GM18502 (cell line): ENCODE results near the gene MYO1E.
A peak's percentile ranks its signal among the peaks of the same experiment; 100 is the strongest.
"Not testable (repeated sequence)": the region's sequence is repeated elsewhere in the genome, so short reads cannot be mapped to it uniquely, and the experiment has no call there.

Source experiments
- ATAC-seq: cut with Tn5 transposase; IDR thresholded peaks from one replicate; pipeline ENCODE4 v1.9.1; 2021; ENCODE audit warnings: mild to moderate bottlenecking; ENCODE audit not compliant: unreplicated experiment, poor library complexity

The MYO1E gene

DNA sequence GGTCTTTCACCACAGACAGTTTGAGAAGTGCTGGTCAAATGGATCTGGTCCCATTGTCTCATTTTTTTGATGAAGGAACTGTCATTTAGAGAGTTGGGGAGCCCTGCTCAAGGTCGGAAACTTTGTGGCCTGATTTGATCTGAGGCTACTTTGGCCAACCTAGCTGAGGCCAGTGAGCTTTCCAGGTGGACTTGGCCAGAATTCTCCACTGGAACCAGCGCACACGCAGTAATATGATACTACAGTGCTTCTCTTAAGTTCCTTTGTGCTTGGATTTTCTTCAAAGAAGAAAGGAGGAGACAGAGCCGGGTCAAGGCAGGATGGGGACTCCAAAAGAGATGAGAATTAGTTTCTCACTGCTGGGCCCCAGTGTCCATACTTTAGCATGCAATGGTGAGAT, 217.2 kb downstream of the MYO1E start:
- no peak for ATAC-seq

DNA sequence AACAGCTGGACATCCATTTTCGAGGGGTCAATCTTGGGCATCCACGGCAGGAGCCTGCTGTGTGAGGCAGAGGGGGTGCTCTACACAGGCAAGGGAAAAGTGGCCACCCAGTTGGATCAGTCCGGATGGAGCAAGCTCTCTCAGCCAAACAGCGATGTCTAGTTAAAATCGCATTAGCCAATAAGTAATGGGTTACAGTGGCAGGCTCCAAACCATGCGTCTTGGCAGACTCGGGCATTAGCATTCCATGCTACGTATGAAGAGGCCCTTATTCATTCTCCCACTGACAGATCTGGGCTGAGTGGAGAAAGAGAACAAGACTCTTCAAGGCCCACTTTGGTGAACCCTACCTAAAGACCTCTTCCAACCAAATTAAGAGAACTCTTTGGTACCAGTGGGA, 218.4 kb downstream of the MYO1E start:
- no peak for ATAC-seq

DNA sequence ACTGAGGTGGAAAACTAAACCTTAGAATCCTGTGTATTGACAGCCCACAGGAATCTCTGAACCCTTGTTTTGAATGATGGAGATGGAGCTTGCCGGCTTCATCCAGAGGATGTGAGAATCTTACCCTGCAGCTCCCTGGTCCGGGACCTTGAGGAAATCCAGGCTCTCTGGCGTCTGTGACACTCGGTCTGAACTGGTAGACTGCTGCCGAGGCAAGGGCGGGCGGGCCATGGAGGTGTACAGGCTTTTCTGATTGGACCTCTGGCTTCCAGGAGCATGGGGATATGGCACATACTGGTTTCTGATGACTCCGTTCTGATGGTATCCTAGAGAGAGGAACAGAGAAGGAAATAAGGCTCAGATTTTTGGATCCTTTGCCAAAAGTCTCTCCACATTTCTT, 219.2 kb downstream of the MYO1E start:
- ATAC-seq: no peak

DNA sequence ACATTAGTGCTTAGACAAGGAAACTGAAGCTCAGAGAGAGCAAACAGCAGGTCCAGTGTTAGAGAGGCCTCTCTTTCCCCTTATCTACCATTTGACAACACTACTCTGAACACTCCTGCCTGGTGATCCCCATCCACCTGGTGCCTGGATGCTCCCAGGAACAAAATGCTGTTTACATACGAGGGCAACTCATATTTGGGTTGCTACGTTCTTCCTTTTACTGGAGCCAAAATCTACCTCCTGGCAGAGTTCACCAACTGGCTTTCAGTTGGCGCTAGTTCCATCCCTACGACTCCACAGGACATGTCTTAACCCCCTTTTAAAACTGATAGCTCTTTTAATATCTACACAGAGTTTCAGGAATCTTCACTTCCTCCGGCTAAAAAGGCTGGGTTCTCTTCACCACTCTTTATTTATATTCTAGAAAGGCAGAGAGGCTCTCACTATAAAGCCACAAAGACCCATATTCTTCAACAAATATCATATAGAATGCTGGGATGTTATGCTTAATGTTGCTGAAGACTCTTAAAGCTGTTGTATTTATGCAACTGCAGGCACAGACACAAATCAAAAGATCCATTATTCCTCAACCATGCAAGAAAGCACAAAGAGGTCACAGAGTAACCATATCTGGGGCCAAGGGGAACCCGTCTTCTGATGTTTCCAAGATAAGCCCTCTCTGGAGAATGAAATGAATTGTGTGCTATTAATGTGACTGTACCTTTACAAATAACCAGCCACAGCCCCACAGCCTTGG, 219.8 kb downstream of the MYO1E start:
- ATAC-seq: no peak

DNA sequence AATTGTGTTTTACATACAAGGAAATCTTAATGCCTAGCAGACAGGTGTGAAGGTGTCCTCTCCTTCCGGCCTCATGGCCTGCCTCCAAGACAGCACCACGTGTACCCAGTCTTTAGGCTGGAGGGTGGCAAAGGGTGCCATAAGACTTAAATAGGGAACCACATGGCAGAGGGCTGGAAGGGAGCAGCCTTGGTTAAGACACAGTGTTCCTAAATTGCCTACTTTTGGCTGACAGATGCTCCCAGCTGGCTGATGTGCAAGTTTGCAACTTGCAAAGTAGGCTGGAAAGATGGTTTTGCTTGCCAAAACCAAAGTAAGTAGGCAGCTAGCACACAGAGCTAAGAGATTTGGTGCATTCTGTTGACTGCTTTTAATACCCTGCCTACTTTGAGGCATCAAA, 222.5 kb downstream of the MYO1E start:
- ATAC-seq: no peak

DNA sequence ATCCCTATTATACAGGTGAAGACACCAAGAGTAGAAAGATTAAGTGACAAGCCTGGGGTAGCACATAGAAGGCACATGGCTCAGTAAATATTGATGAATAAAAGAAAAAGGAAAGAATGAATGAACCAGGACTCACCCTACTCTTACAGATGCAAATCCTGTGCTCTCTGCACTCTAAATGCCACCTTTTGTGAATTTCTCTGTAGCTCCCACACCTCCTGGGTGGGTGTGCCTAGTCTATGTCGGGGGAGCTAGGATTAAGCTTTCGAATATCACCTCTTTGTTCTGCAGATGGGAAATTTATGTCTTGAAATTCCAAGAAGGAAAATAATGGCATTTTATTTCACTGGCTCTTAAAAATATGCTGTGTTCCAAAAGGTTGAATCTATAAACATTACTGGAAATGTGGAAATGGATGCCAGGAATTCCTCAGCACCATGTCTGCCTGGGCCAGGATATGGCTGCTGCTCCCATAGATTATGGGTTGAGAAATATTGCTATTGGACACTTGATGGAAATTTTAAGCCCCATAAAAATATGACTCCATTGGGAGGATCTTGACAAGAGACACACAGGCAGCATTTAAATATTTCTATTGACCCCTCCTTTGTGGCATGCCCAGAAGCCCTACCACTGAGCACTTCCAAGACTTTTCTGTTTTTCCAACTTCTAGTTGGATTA, 224.4 kb downstream of the MYO1E start:
- ATAC-seq: no peak

DNA sequence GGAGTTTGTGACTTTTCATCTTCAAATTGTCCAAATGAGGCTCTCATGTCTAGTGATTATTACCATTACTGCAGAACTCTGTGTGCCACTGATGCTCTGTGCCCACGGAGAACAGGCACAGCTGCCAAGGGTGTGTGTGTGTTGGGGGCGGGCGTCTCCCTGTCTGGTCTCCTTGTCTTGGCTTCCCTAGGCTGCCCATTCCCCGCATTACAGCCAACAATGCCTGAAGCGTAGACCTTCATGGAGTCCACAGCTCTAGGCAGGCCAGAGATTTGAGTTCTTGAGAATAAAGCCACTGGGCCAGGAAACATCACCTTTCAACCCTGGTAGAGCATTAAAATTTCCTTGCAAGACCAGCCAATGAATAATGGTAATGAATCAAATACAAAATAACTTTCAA, 225.0 kb downstream of the MYO1E start:
- ATAC-seq: no peak

DNA sequence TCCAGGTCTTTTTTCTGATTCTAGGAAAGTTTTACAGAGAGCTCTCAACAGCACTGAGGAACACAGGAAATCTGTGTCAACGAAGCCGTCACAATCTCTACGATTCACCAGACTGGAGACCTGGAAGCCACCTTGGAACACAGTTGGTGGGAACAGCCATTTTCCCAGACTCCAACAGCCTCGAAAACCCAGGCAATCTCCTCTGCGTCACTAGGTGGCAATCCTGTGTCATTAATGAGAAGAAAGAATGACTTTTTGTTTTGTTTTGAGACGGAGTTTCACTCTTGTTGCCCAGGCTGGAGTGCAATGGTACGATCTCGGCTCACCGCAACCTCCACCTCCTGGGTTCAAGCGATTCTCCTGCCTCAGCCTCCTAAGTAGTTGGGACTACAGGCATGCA, 228.1 kb downstream of the MYO1E start:
- ATAC-seq: not testable (repeated sequence)

DNA sequence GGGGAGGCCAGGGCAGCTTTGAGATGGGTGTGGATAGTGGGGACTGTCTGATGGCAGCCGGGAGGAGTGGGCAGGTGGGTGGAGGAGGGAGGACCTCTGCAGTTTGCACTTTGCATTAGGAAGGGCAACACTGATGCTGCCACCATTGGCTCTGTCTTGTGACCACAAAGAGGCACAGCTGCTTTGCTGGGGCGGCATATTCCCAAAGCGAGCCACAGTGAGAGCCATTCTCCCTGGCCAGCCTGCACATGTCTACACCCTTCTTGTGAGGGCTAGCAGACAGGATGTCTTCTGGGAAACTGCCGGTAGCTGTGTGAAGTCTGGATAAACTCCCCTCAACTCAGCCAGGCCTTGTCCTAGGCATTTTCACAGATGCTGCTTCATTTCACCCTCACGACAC, 229.4 kb downstream of the MYO1E start:
- ATAC-seq: no peak

DNA sequence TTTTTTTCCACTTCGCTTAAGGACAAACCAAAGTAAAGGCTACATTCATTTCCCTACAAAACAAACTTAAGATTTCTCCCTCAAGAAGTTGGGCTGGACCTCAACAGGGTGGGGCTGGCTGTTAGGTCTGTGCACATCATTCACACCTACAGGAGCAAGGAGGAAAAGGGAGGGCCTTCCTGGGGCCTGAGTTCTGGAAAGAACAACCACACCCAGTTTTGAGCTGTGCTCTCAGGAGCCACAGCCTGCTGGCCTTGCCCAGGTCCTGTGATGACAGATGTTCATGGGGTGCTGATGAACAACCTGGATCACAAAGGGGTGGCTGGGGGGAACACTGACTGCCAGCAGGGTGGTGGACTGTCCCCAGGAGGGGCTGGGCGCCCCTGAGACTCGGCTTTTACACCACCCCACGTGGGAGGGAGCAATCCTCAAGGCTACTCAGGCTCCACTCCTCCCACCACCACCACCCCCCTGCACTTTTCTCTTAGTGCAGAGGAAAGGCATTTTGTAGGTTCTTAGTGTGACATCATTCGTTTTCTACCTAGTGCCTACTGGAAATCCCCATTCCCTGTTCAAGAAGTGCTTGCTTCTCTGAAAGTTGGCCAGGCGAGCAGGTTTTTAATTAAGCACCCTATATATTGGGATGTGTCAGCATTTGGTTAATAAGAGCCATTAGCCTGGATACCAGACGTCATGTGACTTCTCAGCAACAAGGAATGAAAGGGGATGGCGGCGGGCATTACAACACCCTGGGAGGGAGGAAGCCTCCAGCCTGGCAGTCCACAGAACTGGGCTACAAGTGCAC, 232.0 kb downstream of the MYO1E start:
- ATAC-seq: no peak

DNA sequence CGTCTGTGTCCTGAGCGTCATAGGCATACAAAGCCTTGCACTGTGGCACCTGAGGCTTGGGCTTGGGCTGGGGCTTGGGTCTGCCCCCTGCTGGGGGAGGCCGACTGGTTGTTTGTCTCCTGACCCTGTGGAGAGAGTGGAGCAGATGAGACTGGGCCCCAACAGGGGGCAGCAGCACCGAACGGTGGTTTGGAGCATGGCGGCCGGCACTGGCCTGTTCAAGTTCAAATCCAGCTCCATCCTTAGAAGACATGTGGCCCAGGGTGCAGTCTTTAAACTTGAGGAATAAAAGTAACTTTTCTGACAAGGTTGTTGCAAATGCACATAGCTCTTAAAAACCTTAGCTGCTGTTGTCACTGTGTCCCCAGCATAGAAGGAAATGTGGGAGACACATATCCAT, 234.4 kb downstream of the MYO1E start:
- peak; percentile 65 for ATAC-seq

DNA sequence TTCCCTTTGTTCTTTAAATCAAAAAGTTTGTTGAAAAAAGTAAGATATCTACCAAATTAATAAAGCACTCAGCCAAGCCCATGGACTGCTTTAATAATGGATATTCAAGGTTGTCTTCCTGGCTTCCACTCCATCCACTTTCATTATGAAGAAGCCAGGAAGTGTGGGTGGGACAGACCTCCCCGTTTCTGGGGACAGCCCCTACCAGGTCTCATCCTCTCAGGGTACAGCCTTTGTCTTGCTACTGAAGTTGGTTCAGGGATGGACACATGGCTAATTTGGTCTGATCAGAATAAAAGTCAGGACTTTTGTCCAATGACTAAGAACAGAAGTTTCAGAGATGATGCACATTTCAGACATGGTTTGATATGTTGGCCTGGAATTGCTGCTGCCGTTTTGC, 235.1 kb downstream of the MYO1E start:
- ATAC-seq: no peak

DNA sequence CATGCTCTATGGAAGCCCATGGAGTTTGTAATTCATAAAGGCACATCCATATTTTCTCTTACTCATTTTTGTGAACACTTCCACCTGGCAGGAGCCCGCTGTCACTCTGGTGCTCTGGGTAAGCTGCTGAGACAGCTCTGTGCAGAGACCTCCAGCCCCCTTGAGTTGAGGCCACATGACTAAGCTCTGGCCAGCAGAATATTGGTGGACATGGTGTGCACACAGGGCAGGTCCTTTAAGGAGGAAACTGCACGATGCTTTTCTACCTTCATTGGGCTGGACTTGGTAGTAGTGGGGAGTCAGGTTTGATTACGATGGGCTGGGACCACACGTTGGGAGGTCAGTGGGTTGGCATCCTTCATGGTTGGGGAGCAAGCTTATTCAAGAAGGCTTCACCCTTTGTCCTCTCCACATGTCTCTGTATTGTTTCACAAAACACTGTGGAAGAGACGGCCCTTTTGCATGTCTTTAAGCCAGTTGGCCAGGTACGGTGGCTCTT, 238.7 kb downstream of the MYO1E start:
- no peak for ATAC-seq

DNA sequence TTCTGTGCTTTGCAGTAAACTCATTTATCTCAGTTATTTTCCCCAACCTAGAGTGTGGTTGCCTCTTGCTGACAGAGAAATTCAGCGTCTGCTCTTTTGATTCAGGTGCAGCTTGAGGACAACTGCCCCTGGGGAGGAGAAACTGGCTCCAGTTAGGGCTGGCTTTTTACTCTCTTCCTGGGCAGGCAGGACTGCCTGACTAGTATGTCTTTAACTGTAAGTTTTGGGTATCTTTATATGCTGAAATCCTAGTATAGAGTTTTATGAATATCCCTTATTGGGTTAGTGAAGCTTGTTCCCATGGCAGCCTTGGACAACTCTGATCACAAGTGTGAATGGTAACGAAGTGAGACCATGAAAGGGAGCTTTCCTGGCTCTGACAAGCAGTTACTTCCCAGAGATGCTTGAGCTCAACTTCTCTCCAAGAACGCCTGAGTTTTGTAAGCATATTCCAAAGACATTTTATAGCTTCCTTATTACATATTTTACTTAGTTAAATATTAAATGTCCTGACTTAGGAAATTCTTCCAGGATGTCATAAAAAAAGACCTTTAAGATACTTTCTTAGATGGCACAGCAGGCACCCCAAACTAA, 240.6 kb downstream of the MYO1E start:
- ATAC-seq: no peak

DNA sequence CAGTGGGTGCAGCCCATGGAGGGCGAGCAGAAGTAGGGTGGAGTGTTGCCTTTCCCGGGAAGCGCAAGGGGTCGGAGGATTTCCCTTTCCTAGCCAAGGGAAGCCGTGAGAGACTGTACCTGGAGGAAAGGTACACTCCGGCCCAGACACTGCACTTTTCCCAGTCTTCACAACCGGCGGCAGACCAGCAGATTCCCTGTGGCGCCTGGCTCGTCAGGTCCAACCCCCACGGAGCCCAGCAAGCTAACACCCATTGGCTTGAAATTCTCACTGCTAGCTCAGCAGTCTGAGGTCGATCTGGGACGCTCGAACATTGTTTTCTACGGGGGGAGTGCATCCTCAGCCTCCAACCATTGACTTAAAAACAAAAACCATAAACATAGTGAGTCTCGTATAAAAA, 241.2 kb downstream of the MYO1E start:
- ATAC-seq: no peak

DNA sequence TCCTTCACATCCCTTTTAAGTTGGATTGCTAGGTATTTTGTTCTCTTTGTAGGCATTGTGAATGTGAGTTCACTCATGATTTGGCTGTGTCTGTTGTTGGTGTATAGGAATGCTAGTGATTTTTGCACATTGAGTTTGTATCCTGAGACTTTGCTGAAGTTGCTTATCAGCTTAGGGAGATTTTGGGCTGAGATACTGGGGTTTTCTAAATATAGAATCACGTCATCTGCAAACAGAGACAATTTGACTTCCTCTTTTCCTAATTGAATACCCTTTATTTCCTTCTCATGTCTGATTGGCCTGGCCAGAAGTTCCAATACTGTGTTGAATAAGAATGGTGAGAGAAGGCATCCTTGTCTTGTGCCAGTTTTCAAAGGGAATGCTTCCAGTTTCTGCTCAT, 245.4 kb downstream of the MYO1E start:
- ATAC-seq: not testable (repeated sequence)

DNA sequence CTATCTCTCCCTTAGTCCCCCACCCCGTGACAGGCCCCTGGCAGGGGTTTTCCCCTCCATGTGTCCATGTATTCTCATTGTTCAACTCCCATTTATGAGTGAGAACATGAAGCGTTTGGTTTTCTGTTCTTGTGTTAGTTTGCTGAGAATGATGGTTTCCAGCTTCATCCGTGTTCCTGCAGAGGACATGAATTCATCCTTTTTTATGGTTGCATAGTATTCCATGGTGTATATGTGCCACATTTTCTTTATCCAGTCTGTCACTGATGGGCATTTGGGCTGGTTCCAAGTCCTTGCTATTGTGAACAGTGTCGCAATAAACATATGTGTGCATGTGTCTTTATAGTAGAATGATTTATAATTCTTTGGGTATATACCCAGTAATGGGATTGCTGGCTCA, 247.0 kb downstream of the MYO1E start:
- not testable (repeated sequence) for ATAC-seq

DNA sequence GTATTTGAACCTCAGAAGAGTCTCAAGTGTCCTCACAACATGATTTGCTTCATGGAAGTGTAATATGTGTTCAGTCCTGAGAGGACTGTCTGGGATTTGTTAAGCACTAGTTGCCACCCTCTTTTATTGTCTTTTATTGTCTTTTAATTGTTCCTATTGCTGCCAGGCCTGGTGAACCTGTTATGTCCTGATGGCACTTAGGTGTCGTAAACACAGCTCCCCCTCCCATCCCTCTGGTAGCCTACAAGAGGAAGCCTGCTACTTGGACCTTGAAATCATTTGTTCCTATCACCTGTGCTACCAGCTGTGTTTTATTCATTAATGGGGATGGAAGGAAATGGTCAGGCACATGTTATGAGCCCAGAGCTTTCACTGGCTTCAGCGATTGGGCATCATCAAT, 248.4 kb downstream of the MYO1E start:
- ATAC-seq: no peak

DNA sequence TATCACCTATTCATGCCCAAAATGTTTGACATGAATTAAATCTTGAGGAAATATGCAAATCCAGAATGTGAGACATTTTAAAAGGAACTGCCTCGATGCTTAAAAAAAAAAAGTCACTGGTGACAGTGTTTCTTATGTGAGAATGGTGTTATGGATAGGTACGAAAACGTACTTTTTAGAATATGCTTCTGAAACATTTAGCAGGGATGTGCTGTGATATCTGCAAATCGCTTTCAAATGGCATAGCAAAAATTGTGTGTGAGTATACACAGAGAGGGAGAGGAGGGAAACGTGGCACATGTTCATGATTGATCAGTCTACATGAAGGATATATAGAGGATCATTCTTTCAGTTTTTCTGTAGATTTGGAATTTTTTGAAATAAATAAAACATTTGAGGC, 251.7 kb downstream of the MYO1E start:
- ATAC-seq: no peak

DNA sequence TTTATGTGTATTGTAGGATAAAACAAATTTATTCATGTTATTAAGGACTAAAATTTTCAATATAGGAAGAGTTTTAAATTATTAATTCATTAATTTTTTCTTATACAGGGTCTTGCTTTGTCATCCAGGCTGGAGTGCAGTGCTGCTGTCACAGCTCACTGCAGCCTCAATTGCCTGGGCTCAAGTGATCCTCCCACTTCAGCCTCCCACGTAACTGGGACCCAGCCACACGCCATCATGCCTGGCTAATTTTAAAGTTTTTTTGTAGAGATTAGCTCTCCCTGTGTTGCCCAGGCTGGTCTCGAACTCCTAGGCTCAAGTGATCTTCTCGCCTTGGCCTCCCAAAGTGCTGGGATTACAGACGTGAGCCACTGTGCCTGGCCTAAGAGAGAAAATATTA, 253.0 kb downstream of the MYO1E start:
- ATAC-seq: no peak

DNA sequence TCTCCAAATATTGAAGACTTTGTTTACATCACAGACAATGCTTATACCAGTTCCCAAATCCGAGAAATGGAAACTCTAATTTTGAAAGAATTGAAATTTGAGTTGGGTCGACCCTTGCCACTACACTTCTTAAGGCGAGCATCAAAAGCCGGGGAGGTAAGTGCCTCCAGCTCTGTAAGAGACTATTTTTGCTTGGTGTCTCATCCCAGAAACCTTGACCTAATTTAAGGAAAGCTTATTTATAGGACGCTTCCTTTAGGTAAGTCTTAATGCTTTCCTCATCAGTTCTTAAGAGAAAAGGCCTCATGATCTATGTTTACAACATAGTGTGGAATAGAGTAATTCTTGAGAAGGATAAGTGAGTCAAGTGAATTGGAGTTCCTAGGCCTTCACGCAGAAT, 255.9 kb downstream of the MYO1E start:
- no peak for ATAC-seq
